ENCODE results near the gene AK2.

Gene AK2

DNA sequence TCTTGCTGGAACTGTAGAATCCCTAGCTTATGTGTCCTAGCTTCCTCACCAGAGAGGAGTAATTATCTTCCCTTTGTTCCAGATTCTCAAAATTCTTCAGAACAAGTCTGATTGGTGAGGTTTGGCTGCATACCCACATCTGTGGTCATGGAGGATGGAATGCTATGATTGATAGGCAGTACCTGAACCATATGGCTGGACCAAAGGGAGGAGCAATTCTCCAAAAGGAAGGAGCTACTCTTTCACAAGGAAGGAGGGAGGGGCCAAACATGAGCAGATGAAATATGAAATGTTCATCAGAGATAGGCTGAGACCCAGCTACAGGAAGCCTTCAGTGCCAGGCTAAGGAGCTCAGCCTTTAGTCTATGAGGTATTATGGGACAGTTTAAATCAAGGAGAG, 67.1 kb downstream of the AK2 start:
- DNase-seq: no peak

GRCh38 chr1:32967888-32968568, 68.7 kb downstream of the AK2 start:
- no peak for DNase-seq

GRCh38 chr1:32966900-32967299, 69.8 kb downstream of the AK2 start:
- no peak for DNase-seq

GRCh38 chr1:32965251-32965747, 71.4 kb downstream of the AK2 start:
- no peak for DNase-seq

DNA sequence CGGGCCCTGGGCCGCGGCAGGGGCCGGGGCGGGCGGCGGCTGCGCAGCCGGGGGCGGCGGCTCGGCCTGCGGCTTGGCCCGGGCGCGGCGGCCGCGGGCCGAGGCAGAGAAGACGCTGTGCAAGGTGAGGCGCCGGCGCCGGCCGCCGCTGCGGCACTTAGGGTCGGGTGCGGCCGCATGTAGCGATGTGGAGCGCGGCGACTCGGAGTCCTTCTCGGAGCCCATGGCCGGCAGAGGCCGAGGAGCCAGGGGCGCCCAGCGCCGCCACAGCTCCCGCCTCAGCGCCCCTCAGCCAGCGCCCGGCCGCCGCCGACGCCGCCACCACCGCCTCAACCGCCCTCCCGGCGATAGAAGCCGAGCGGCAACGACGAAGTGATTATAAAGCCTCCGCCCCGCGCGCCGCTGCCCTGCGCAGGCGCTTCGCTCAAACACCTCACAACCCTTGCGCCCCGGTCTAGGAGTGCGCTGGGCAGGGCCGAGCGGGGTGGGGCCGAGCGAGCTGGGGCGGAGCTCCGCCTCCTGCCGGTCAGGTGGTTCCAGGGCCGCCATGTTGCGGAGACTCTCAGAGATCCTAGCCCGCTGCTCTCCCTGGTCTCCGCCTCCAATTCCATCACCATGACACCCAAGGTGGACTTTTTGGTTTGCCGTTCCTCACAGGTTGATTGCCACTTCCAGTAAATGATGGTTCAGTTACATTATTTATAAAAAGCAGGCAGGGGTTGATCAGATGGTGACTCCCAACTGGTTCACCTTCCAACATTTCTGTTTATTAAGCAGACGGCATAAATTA, 72.0 kb downstream of the AK2 start, which contains the start of gene RNF19B:
RNF19B (minus strand) TSS at position 349 of the 790 bp plus-strand sequence; CDS start at position 225, 124 bp downstream.
- DNase-seq: peak; percentile 79 to 94

DNA sequence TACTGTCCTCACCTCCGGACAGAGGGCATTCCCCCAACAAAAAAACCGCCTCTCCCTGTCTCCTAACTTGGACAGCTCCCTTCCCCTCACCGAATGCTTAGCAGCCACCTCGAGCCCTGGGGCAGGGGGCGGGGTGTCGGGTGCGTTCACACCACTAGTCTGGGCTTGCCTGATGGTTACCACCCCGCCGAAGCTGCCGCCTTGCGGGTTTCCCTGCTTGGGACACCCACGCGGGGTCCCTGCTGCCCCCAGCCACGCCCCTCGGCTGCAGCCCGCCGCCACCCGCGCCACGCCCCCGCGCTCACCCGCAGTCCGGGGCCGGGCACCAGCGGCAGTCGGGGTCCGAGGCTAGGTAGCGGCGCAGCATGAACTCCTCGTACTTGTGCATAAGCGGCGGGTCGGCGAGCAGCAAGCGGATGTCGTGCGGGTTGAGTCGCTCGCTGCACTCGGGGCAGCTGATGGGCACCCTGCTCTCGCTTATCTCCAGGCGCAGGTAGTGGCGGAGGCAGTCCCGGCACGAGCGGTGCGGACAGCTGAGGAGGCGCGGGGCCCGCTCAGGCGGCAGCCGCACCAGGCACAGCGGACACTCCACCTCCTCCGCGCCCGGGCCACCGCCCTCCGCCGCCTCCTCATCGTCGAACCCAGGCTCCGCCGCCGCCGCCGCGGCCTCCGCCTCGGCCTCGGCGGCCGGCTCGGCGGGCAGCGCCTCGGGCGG, 72.8 kb downstream of the AK2 start:
- peak in 1 of 2 experiments; percentile 38 for DNase-seq

DNA sequence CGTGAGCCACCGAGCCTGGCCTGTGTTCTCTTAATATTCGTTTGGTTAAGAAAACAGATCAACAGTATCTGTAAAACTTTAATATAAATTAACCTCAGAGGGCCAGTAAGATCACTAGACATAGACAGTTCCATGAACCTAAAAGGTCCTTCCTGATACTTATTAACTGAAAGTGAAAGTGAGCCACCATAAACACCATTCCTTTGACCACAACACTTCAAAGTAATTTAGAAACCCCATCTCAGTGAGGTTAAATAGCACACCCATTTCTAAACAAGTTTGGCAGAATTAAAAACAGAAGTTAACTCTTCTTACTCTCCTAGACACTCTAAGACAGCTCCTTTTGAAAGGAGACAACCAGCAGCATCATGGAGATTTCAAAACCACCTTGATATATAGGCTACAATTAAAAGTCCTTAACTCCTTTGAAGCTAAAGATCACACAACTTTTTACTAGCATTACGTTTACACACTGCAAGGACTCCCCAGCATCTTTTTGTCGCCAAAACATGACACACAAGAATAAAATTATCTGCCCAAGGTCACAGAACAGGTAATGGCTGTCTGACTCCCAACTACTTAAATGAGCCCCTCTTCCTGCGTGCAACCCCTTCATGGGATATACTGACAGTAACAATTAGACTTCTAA, 74.3 kb downstream of the AK2 start:
- DNase-seq: no peak

DNA sequence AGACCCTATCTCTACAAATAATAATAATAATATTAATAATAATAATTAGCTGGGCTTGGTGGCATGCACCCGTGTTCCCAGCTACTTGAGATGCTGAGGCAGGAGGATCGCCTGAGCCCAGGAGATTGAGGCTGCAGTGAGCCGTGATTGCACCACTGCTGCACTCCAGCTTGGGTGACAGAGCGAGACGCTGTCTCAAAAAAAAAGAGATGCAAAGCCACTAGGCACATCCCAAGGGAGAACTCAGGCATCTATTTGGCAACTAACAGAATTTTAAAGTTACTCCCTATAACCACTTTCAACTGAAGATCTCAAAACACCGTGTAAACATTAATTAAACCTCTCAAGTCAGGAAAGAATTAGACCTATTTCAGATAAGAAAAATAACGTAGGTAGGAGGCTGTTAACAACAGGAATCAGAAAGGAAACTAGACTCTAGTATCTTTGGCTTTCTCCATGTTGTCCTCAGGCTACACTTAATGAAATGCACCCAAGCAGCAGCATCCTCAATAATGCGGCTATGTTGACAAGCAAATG, 75.8 kb downstream of the AK2 start:
- no peak for DNase-seq

GRCh38 chr1:32960342-32960741, 76.3 kb downstream of the AK2 start:
- DNase-seq: no peak

DNA sequence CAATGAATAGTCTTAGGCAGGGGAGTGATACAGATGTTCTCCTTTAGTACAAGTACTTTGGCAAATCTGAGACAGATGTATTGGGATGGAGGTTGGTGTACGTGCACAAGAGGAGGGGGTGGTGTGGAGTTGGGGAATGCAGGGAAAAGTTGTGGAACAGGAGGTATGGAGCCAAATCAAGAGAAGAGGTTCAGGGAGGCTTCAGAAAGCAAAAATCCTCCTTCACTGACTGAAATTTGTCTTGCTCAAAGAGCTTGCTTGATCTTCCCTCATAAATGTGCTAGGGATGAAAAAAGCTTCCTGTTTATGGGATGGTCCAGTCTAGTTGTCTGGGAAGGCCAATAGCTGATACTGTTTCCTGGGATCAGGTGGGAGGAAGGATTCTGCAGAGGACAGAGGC, 77.9 kb downstream of the AK2 start:
- no peak for DNase-seq
